Smooth muscle cell (in vitro differentiated cells): ENCODE measurements around the gene TNP1. TPM values are rescaled to one million over a fixed set of nuclear protein-coding genes. Genes with fewer than 3 reads are reported as not detected.

Source experiments
- DNase-seq: peaks from one replicate; lab custom pipeline; 2025; ENCODE audit not compliant: unreplicated experiment; lab: John Stamatoyannopoulos, UW
- H2AFZ ChIP-seq: fragments of 200-600 bp; sonication (generic); 2 replicates; pipeline ENCODE4 v1.6.0; 2016; ENCODE audit warnings: antibody characterized with exemption, low read depth, mild to moderate bottlenecking
- H3F3A ChIP-seq: fragments of 200-600 bp; sonication (generic); 2 replicates; pipeline ENCODE4 v1.6.0; 2017; ENCODE audit warnings: antibody characterized with exemption, low read depth
- H3K27ac ChIP-seq: fragments of 200-600 bp; sonication (generic); 2 replicates; pipeline ENCODE4 v1.5.1; 2016; ENCODE audit warnings: low read depth, mild to moderate bottlenecking
- H3K27me3 ChIP-seq: fragments of 200-600 bp; sonication (generic); 2 replicates; pipeline ENCODE4 v1.6.1; 2016; ENCODE audit warnings: low read depth, mild to moderate bottlenecking
- H3K36me3 ChIP-seq: fragments of 200-600 bp; sonication (generic); 2 replicates; pipeline ENCODE4 v1.5.1; 2016; ENCODE audit warnings: low read depth
- H3K4me1 ChIP-seq: fragments of 200-600 bp; sonication (generic); 2 replicates; pipeline ENCODE4 v1.5.1; 2016; ENCODE audit warnings: low read depth
- H3K4me2 ChIP-seq: fragments of 200-600 bp; sonication (generic); 2 replicates; pipeline ENCODE4 v1.6.0; 2016; ENCODE audit warnings: mild to moderate bottlenecking
- H3K4me3 ChIP-seq: fragments of 200-600 bp; sonication (generic); 2 replicates; pipeline ENCODE4 v1.5.1; 2016; ENCODE audit warnings: mild to moderate bottlenecking
- H3K79me2 ChIP-seq: fragments of 200-600 bp; sonication (generic); 2 replicates; pipeline ENCODE4 v1.6.0; 2016; ENCODE audit warnings: low read depth, mild to moderate bottlenecking
- H3K9ac ChIP-seq: fragments of 200-600 bp; sonication (generic); 2 replicates; pipeline ENCODE4 v1.6.0; 2016; ENCODE audit warnings: low read depth
- H3K9me3 ChIP-seq: fragments of 200-600 bp; sonication (generic); replicated peaks from 2 replicates; pipeline ENCODE4 v1.5.1; 2016; ENCODE audit warnings: low read depth
- H4K20me1 ChIP-seq: fragments of 200-600 bp; sonication (generic); 2 replicates; pipeline ENCODE4 v1.6.0; 2016; ENCODE audit warnings: low read depth
- CTCF ChIP-seq: fragments of 200-600 bp; sonication (generic); IDR thresholded peaks from 2 replicates; pipeline ENCODE4 v1.5.1; 2017; ENCODE audit warnings: borderline replicate concordance, mild to moderate bottlenecking, antibody characterized with exemption; ENCODE audit not compliant: insufficient read depth, poor library complexity, severe bottlenecking
- WGBS: methylation state at CpG from one replicate; pipeline ENCODE4 v1.1.7; 2016; ENCODE audit warnings: low lambda C conversion rate; 5-methylcytosine and 5-hydroxymethylcytosine counted together
- polyA plus RNA-seq: library from polyadenylated mRNA; unstranded; fragments of >200 nt; fragmentation: Nextera tagmentation; extraction: Ambion mirVana; gene quantifications from 2 replicates; pipeline ENCODE4 v1.2.1, GENCODE V29; 2016
- total RNA-seq: library from RNA; depleted of rRNA; stranded (reverse); fragments of >200 nt; gene quantifications from 2 replicates; pipeline ENCODE4 v1.2.3, GENCODE V29; 2014

Gene TNP1
- total and polyA plus RNA-seq, 2 experiments from 2014 or later, result not detected

- Histone ChIP-seq H3K9ac (no peak overlapping the region), H3K9me3 (no peaks in the 10 kb centered on the region), H3K4me1 (no peaks in the 10 kb centered on the region), H3F3A (peaks cover 5% of the 10 kb centered on the region), H3K4me3 (no peak overlapping the region), H3K36me3 (no peaks in the 10 kb centered on the region), H2AFZ (no peak overlapping the region), H4K20me1 (no peaks in the 10 kb centered on the region), H3K79me2 (no peaks in the 10 kb centered on the region), H3K27ac (no peak overlapping the region), H3K27me3 (no peaks in the 10 kb centered on the region), H3K4me2 (no peak overlapping the region)
- no peak for TF ChIP-seq CTCF
- no peak for DNase-seq
- WGBS, result 98% methylated on average over 5 of the region's 5 CpGs
These were observed 18.2 kb upstream of the TNP1 start for GRCh38 chr2:216878072-216878471.

GRCh38 chr2:216877085-216877484 lies 17.2 kb upstream of the TNP1 start:
- Histone ChIP-seq H3F3A (no peaks in the 10 kb centered on the region), H2AFZ (no peak overlapping the region), H3K27ac (no peak overlapping the region), H3K27me3 (no peaks in the 10 kb centered on the region), H3K4me1 (no peaks in the 10 kb centered on the region), H3K4me2 (no peak overlapping the region), H3K9ac (no peak overlapping the region), H3K9me3 (no peaks in the 10 kb centered on the region), H3K4me3 (no peak overlapping the region), H3K79me2 (no peaks in the 10 kb centered on the region), H4K20me1 (no peaks in the 10 kb centered on the region), H3K36me3 (no peaks in the 10 kb centered on the region)
- WGBS, result 93% methylated on average over 3 of the region's 3 CpGs
- DNase-seq, result no peak
- TF ChIP-seq CTCF, result no peak

DNA sequence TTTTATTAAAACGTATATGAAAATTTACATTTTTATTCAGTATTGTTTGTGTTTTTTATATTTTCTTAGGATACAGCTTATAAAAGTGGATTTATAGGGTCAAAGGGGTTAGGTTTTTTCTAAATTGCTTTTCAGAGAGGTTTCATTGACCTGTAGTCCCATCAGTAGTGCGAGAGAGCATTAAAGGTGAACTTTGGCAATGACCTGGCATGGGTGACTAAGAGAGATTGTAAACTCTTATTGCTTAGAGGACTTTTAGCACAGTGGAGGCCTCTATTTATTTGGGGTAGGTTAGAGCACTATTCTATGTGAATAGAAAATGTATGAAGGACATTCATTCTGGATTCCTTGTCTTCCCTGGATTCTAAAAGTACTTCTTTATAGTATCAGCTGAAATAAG lies 16.0 kb upstream of the TNP1 start:
- H3K79me2 ChIP-seq, result no peaks in the 10 kb centered on the region
- no peak for DNase-seq
- H3K4me3 ChIP-seq, result no peak overlapping the region
- no peaks in the 10 kb centered on the region for H3F3A ChIP-seq
- no peak overlapping the region for H3K4me2 ChIP-seq
- no peak for TF ChIP-seq CTCF
- H3K9me3 ChIP-seq, result no peaks in the 10 kb centered on the region
- no peak overlapping the region for H3K9ac ChIP-seq
- no peak overlapping the region for H3K27ac ChIP-seq
- H3K4me1 ChIP-seq, result no peaks in the 10 kb centered on the region
- no peak overlapping the region for H2AFZ ChIP-seq
- no peaks in the 10 kb centered on the region for H3K27me3 ChIP-seq
- H4K20me1 ChIP-seq, result no peaks in the 10 kb centered on the region
- WGBS, result 94% methylated on average over 2 of the region's 2 CpGs
- H3K36me3 ChIP-seq, result no peaks in the 10 kb centered on the region

DNA sequence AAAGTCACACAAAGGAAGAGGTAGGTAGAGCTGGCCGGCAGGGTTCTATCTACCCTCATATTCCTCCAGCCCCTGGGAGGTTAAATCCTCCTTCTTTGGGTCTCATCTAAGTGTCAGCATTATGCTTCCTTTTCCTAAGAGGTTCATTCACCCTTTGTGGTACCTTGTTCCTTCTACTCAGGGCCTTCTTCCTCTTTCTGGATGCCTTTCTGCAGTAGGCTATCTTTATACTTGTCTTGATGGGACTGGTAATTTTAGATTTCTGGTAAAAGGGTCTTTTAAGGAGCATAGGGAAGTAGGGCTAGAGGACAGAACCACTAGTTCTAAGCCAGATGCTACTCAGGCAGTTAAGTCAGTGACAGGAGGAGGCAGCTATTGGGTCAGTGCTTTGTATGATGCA lies 13.7 kb upstream of the TNP1 start:
- H3F3A ChIP-seq, result no peaks in the 10 kb centered on the region
- no peaks in the 10 kb centered on the region for H4K20me1 ChIP-seq
- H2AFZ ChIP-seq, result no peak overlapping the region
- no peak for DNase-seq
- H3K27me3 ChIP-seq, result no peaks in the 10 kb centered on the region
- H3K27ac ChIP-seq, result no peak overlapping the region
- H3K9me3 ChIP-seq, result no peaks in the 10 kb centered on the region
- H3K79me2 ChIP-seq, result no peaks in the 10 kb centered on the region
- no peaks in the 10 kb centered on the region for H3K36me3 ChIP-seq
- no peaks in the 10 kb centered on the region for H3K4me1 ChIP-seq
- H3K4me2 ChIP-seq, result no peak overlapping the region
- H3K9ac ChIP-seq, result no peak overlapping the region
- WGBS, result 97% methylated on average over 1 of the region's 1 CpG
- H3K4me3 ChIP-seq, result no peak overlapping the region
- no peak for TF ChIP-seq CTCF
